Measurements from ENCODE around the gene AUH. TPM values are rescaled to one million over a fixed set of nuclear protein-coding genes. Genes with fewer than 3 reads are reported as not detected.

The AUH gene
- total RNA-seq, 4 donors from 2014 or later = 23.0 to 39.2 (median 25.7) TPM

- H3K4me1 ChIP-seq = peaks cover 9 to 69% (median 32%) of the 10 kb centered on the region in 3 donors
- no peak for ATAC-seq
- TF ChIP-seq POLR2A (IDR thresholded peaks at IDR 0.05) (no peak), POLR2AphosphoS5 (IDR thresholded peaks at IDR 0.05) (no peak), EP300 (IDR thresholded peaks at IDR 0.05) (no peak), CTCF (IDR thresholded peaks at IDR 0.05) (no peak)
- no peaks in the 10 kb centered on the region for H3K36me3 ChIP-seq
- no peaks in the 10 kb centered on the region for H3K27me3 ChIP-seq
- no peaks in the 10 kb centered on the region for H3K9me3 ChIP-seq
- H3K27ac ChIP-seq = peak overlapping the region; percentile 97 to 99 (median 98)
- WGBS, 2 donors (ENCODE audit: low coverage in 1 of 2) = 84% methylated on average over 7 of the region's 18 CpGs; no CpG with 5 or more reads in 1 of the 2 donors
- H3K4me3 ChIP-seq = no peak overlapping the region
These were observed 170.0 kb downstream of the AUH start for GRCh38 chr9:91191411-91192380.

- WGBS, 2 donors (ENCODE audit: low coverage in 1 of 2) = 100% methylated on average over 1 to 3 of the region's 4 CpGs
These were observed 171.7 kb downstream of the AUH start for GRCh38 chr9:91190062-91190461.

GRCh38 chr9:91188719-91189590 lies 172.8 kb downstream of the AUH start:
- Histone ChIP-seq H3K27ac (no peak overlapping the region), H3K9me3 (no peaks in the 10 kb centered on the region), H3K4me1 (peaks cover 2 to 42% (median 9%) of the 10 kb centered on the region in 3 donors), H3K27me3 (no peaks in the 10 kb centered on the region), H3K36me3 (no peaks in the 10 kb centered on the region), H3K4me3 (no peak overlapping the region)
- TF ChIP-seq EP300 (IDR thresholded peaks at IDR 0.05) = no peak
- no peak for TF ChIP-seq POLR2A (IDR thresholded peaks at IDR 0.05)
- no peak for TF ChIP-seq CTCF (IDR thresholded peaks at IDR 0.05)
- TF ChIP-seq POLR2AphosphoS5 (IDR thresholded peaks at IDR 0.05) = no peak
- 94% methylated on average over 5 of the region's 11 CpGs; no CpG with 5 or more reads in 1 of the 2 donors for WGBS, 2 donors (ENCODE audit: low coverage in 1 of 2)
- no peak for ATAC-seq

More at GRCh38 chr9:91190062-91190461, 171.7 kb downstream of the AUH start:
- TF ChIP-seq POLR2A (IDR thresholded peaks at IDR 0.05) (no peak), CTCF (IDR thresholded peaks at IDR 0.05) (no peak), EP300 (IDR thresholded peaks at IDR 0.05) (no peak), POLR2AphosphoS5 (IDR thresholded peaks at IDR 0.05) (no peak)
- no peak for ATAC-seq
- H3K9me3 ChIP-seq = no peaks in the 10 kb centered on the region
- no peak overlapping the region for H3K4me3 ChIP-seq
- H3K27me3 ChIP-seq = no peaks in the 10 kb centered on the region
- peaks cover 2 to 53% (median 18%) of the 10 kb centered on the region in 3 donors for H3K4me1 ChIP-seq
- no peaks in the 10 kb centered on the region for H3K36me3 ChIP-seq
- H3K27ac ChIP-seq = no peak overlapping the region

GRCh38 chr9:91187965-91188344 lies 173.8 kb downstream of the AUH start:
- Histone ChIP-seq H3K4me3 (no peak overlapping the region), H3K27me3 (no peaks in the 10 kb centered on the region), H3K4me1 (peaks cover 2 to 33% (median 9%) of the 10 kb centered on the region in 3 donors), H3K27ac (peak overlapping the region in 3 of 4 donors; percentile 9 to 32 (median 26)), H3K36me3 (no peaks in the 10 kb centered on the region), H3K9me3 (no peaks in the 10 kb centered on the region)
- 86% methylated on average over 1 of the region's 2 CpGs; no CpG with 5 or more reads in 1 of the 2 donors for WGBS, 2 donors (ENCODE audit: low coverage in 1 of 2)
- TF ChIP-seq POLR2AphosphoS5 (IDR thresholded peaks at IDR 0.05) (peak; percentile 33), POLR2A (IDR thresholded peaks at IDR 0.05) (no peak)
- ATAC-seq = peak; percentile 29

Measured in gastroesophageal sphincter (tissue), 4 donors.